Right forelimb (tissue), 1 donor: Measurements from ENCODE around the gene KIAA0319L.
A peak's percentile ranks its signal among the peaks of the same experiment; 100 is the strongest.
"Not testable (repeated sequence)": the region's sequence is repeated elsewhere in the genome, so short reads cannot be mapped to it uniquely, and the experiment has no call there.

Source experiments
- DNase-seq: peaks from one replicate; pipeline ENCODE4 v3.0.0-alpha.2; 2018

The KIAA0319L gene

GRCh38 chr1:35481229-35481628 lies 76.0 kb downstream of the KIAA0319L start:
- no peak for DNase-seq

GRCh38 chr1:35477870-35478269 lies 79.3 kb downstream of the KIAA0319L start:
- no peak for DNase-seq

- no peak for DNase-seq
These were observed 81.1 kb downstream of the KIAA0319L start for GRCh38 chr1:35475856-35476674.

- DNase-seq = no peak
These were observed 81.8 kb downstream of the KIAA0319L start for GRCh38 chr1:35475356-35475755.

- DNase-seq = not testable (repeated sequence)
These were observed 84.0 kb downstream of the KIAA0319L start for GRCh38 chr1:35473216-35473615.

GRCh38 chr1:35470977-35471613 lies 86.1 kb downstream of the KIAA0319L start:
- DNase-seq = no peak

GRCh38 chr1:35466120-35466519 lies 91.1 kb downstream of the KIAA0319L start:
- DNase-seq = no peak

GRCh38 chr1:35463749-35464148 lies 93.5 kb downstream of the KIAA0319L start:
- DNase-seq = not testable (repeated sequence)

GRCh38 chr1:35463232-35463631 lies 94.0 kb downstream of the KIAA0319L start:
- DNase-seq = no peak

- no peak for DNase-seq
These were observed 95.1 kb downstream of the KIAA0319L start for GRCh38 chr1:35461966-35462651.

GRCh38 chr1:35460796-35461195 lies 96.4 kb downstream of the KIAA0319L start:
- DNase-seq = no peak

GRCh38 chr1:35454616-35455015 lies 102.6 kb downstream of the KIAA0319L start:
- no peak for DNase-seq

GRCh38 chr1:35454176-35454575 lies 103.0 kb downstream of the KIAA0319L start:
- no peak for DNase-seq

GRCh38 chr1:35453031-35453430 lies 104.2 kb downstream of the KIAA0319L start:
- DNase-seq = no peak

- no peak for DNase-seq
These were observed 105.0 kb downstream of the KIAA0319L start for GRCh38 chr1:35452106-35452774.

- DNase-seq = peak; percentile 80
These were observed 106.1 kb downstream of the KIAA0319L start for GRCh38 chr1:35451125-35451528.

- no peak for DNase-seq
These were observed 107.7 kb downstream of the KIAA0319L start for GRCh38 chr1:35449334-35450008.

GRCh38 chr1:35448344-35448801 lies 108.8 kb downstream of the KIAA0319L start:
- DNase-seq = no peak

GRCh38 chr1:35447278-35447677 lies 109.9 kb downstream of the KIAA0319L start:
- no peak for DNase-seq

GRCh38 chr1:35444519-35444774 lies 112.8 kb downstream of the KIAA0319L start:
- DNase-seq = no peak

- no peak for DNase-seq
These were observed 113.3 kb downstream of the KIAA0319L start for GRCh38 chr1:35443768-35444518.

- no peak for DNase-seq
These were observed 114.5 kb downstream of the KIAA0319L start for GRCh38 chr1:35442734-35443133.
